AG04450 (cell line): Measurements from ENCODE around the gene TBX1. TPM values are rescaled to one million over a fixed set of nuclear protein-coding genes. Genes with fewer than 3 reads are reported as not detected.

Experiments used
- CTCF ChIA-PET: fragments of 300-600, 350-600 bp; formaldehyde crosslinking; extraction: SDS; loops from one replicate; lab custom pipeline; 2022; ENCODE audit warnings: antibody characterized with exemption, inconsistent platforms; lab: Charles Lee
- POLR2A ChIA-PET: fragments of 350-600 bp; formaldehyde crosslinking; extraction: SDS; loops from one replicate; lab custom pipeline; 2021; ENCODE audit warnings: antibody characterized with exemption, inconsistent platforms; lab: Yijun Ruan, JAX
- DNase-seq: peaks from one replicate; pipeline ENCODE4 v3.0.0-alpha.2; 2011; ENCODE audit warnings: low read depth, low spot score
- H3K27ac ChIP-seq: one replicate; pipeline ENCODE4 v1.5.1; 2012; ENCODE audit warnings: low read depth, low read length, control low read depth
- H3K27me3 ChIP-seq: one replicate; pipeline ENCODE4 v1.6.0; 2012; ENCODE audit warnings: low read length; ENCODE audit not compliant: control insufficient read depth, insufficient read depth
- H3K4me3 ChIP-seq: 2 replicates; pipeline ENCODE4 v1.5.1; 2011; ENCODE audit warnings: mild to moderate bottlenecking, low read depth, low read length, control low read depth
- H3K9me3 ChIP-seq: 2 replicates; pipeline ENCODE4 v1.5.1; 2012; ENCODE audit warnings: low read length; ENCODE audit not compliant: control insufficient read depth, insufficient read depth
- polyA plus RNA-seq: library from polyadenylated mRNA; depleted of rRNA; stranded (reverse); fragments of >200 nt; gene quantifications from 2 replicates; pipeline ENCODE4 v1.2.3, GENCODE V29; 2011
- TF ChIP-seq, protein P1 (sequence below): IDR thresholded peaks from 2 replicates; pipeline ENCODE4 v1.5.1; 2011; ENCODE audit warnings: low read depth, low read length, control low read depth, inconsistent platforms

The TBX1 gene
- polyA plus RNA-seq, 1 experiment, result not detected

DNA sequence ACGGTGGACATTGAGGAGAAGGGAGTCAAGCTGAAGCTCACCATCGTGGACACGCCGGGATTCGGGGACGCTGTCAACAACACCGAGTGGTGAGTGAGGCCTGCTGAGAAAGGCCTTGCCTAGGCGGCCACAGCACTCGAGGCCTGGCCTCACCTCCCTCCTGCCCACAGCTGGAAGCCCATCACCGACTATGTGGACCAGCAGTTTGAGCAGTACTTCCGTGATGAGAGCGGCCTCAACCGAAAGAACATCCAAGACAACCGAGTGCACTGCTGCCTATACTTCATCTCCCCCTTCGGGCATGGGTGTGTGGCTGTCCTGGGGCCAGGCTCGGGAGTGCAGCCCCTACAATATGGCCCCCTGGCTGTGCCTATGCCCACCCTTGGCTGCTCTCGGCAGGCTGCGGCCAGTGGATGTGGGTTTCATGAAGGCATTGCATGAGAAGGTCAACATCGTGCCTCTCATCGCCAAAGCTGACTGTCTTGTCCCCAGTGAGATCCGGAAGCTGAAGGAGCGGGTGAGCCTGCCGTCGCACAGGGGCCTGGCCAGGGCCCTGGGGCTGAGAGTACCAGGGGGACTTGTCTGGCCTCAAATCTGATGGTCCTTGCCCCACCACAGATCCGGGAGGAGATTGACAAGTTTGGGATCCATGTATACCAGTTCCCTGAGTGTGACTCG, 40.3 kb upstream of the TBX1 start:
- ChIA-PET CTCF (interaction anchor here (2.7 kb wide), 1 partner anchor 9 kb away, joined by 9 read pairs; no protein-coding TSS in a partner anchor), POLR2A (interaction anchor here (0.7 kb wide), 1 partner anchor 297 kb away, joined by 3 read pairs; no protein-coding TSS in a partner anchor)
- Histone ChIP-seq H3K9me3 (peaks cover 27% of the 10 kb centered on the region; the same call in 1 of the 2 replicates), H3K27ac (no peak overlapping the region), H3K4me3 (no peak overlapping the region), H3K27me3 (peaks cover 7% of the 10 kb centered on the region)
- TF ChIP-seq, protein P1, sequence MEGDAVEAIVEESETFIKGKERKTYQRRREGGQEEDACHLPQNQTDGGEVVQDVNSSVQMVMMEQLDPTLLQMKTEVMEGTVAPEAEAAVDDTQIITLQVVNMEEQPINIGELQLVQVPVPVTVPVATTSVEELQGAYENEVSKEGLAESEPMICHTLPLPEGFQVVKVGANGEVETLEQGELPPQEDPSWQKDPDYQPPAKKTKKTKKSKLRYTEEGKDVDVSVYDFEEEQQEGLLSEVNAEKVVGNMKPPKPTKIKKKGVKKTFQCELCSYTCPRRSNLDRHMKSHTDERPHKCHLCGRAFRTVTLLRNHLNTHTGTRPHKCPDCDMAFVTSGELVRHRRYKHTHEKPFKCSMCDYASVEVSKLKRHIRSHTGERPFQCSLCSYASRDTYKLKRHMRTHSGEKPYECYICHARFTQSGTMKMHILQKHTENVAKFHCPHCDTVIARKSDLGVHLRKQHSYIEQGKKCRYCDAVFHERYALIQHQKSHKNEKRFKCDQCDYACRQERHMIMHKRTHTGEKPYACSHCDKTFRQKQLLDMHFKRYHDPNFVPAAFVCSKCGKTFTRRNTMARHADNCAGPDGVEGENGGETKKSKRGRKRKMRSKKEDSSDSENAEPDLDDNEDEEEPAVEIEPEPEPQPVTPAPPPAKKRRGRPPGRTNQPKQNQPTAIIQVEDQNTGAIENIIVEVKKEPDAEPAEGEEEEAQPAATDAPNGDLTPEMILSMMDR, result no peak
- DNase-seq, result no peak

DNA sequence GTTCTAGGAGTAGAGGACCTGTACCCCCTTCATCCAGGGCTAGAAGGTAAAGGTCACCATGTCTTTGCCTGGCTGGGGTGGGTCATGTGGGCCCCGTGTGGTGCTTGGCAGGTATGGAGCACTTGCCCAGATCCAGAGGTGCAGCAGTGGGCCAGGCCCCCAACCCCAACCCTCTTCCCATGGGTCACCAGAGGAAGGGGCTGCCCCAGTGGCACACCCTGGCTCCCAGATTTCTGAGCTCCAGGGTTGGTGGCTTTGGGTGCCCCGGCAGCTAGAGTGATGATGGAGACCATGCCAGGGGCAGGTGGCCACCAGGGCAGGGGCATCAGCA, 39.6 kb upstream of the TBX1 start:
- ChIA-PET CTCF (interaction anchor here (2.7 kb wide), 1 partner anchor 9 kb away, joined by 9 read pairs; no protein-coding TSS in a partner anchor), POLR2A (no interaction called here)
- TF ChIP-seq, protein P1, result no peak
- no peak for DNase-seq
- Histone ChIP-seq H3K27me3 (peaks cover 7% of the 10 kb centered on the region), H3K27ac (no peak overlapping the region), H3K4me3 (no peak overlapping the region), H3K9me3 (peaks cover 33% of the 10 kb centered on the region; the same call in 1 of the 2 replicates)

DNA sequence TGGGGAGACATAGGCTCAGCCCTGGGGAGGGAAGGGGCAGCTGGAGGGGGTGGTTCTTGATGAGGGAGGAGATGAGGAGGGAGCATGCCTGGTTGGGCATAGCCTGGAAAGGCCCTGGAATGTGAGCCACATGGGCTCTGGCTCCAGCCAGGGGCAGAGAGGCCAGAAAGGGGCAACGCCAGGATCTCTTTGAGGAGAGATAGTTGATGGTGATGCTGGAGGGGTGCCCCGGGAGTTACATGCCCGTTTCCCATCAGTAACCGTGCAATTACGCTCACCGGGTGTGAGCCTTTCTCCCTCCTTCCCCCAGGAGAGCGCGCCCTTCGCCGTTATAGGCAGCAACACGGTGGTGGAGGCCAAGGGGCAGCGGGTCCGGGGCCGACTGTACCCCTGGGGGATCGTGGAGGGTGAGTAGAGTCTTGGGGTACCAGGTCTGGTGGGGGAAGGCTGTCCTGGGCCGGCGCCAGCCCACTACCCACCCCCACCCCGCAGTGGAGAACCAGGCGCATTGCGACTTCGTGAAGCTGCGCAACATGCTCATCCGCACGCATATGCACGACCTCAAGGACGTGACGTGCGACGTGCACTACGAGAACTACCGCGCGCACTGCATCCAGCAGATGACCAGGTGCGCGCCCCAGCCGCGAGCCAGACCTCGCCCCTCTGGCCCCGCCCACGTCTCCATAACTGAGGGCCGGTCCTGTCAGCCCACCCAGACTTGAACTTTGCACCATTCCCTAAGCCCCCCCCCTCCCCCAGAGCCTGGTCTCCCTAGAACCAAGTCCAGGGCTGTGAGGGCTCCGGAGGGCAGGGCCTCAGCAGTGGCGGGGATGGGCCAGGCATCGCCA, 39.0 kb upstream of the TBX1 start:
- DNase-seq, result no peak
- ChIA-PET CTCF (interaction anchor here (2.7 kb wide), 1 partner anchor 8 kb away, joined by 9 read pairs; no protein-coding TSS in a partner anchor), POLR2A (interaction anchor here (0.6 kb wide), 1 partner anchor 119 kb away, joined by 4 read pairs; no protein-coding TSS in a partner anchor)
- peaks cover 7% of the 10 kb centered on the region for H3K27me3 ChIP-seq
- peaks cover 37% of the 10 kb centered on the region; the same call in 1 of the 2 replicates for H3K9me3 ChIP-seq
- H3K4me3 ChIP-seq, result no peak overlapping the region
- TF ChIP-seq, protein P1, result no peak
- no peak overlapping the region for H3K27ac ChIP-seq

DNA sequence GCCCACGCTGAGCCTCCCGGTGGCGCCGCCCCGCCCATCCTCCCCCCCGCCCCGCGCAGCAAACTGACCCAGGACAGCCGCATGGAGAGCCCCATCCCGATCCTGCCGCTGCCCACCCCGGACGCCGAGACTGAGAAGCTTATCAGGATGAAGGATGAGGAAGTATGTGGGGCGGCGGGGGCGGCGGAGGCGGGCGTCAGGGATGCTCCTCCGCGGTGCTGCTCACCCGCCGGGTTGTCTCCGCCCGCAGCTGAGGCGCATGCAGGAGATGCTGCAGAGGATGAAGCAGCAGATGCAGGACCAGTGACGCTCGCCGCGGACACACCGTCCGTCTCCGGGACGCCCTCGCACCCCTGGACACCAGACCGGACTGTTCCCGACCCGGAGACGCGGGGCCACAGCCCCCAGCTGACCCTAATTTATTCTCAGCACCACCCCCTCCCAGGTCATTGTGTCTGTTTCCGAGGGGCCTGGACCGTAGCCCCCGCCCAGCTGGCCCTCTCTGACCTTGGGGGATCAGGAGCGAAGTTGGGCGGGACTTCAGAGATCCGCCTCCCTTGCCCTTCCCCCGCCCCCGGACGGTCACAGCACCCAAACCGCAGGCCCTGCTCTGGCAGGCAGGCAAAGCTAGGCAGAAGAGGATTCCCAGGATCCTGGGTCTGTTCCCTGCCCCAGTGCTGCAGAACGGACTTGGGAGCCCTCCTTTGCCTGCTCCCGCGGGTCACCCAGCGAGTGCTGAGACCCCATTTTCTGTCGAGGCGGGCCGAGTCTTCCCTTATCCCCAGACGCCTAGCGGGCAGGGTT, 38.2 kb upstream of the TBX1 start:
- DNase-seq, result no peak
- TF ChIP-seq, protein P1, result no peak
- Histone ChIP-seq H3K27me3 (peaks cover 7% of the 10 kb centered on the region), H3K27ac (no peak overlapping the region), H3K4me3 (no peak overlapping the region), H3K9me3 (peaks cover 42% of the 10 kb centered on the region; the same call in 1 of the 2 replicates)
- ChIA-PET CTCF (no interaction called here), POLR2A (interaction anchor here (0.6 kb wide), 1 partner anchor 119 kb away, joined by 4 read pairs; no protein-coding TSS in a partner anchor)
